Activated T-cell treated with anti-CD3 and anti-CD28 coated beads, Interleukin-2, amount 50 U/mL, for 48 hours (primary cell): ENCODE measurements around the gene SLC6A7.

Experiments
- DNase-seq, 2 experiments: peaks; one replicate each; pipeline ENCODE4 v3.0.0-alpha.2; 2020

Gene SLC6A7

GRCh38 chr5:150189728-150190502, at the start of gene SLC6A7:
Gene SLC6A7 (plus strand): TSS chr5:150190062. CDS start chr5:150190328, 266 bp downstream.
- DNase-seq = no peak

GRCh38 chr5:150140830-150141229, 49.0 kb upstream of the SLC6A7 start:
- DNase-seq = no peak

- DNase-seq = no peak
Observed at GRCh38 chr5:150141544-150142184, 48.2 kb upstream of the SLC6A7 start.

GRCh38 chr5:150142185-150142958, 47.5 kb upstream of the SLC6A7 start:
- DNase-seq = no peak

- no peak for DNase-seq
Observed at GRCh38 chr5:150142959-150143349, 46.9 kb upstream of the SLC6A7 start.

GRCh38 chr5:150143350-150144245, 46.3 kb upstream of the SLC6A7 start:
- no peak for DNase-seq

GRCh38 chr5:150144246-150144801, 45.5 kb upstream of the SLC6A7 start:
- DNase-seq = no peak

- DNase-seq = no peak
Observed at GRCh38 chr5:150144879-150145278, 45.0 kb upstream of the SLC6A7 start.

- DNase-seq = no peak
Observed at GRCh38 chr5:150146235-150146634, 43.6 kb upstream of the SLC6A7 start.

- DNase-seq = no peak
Observed at GRCh38 chr5:150146862-150147601, 42.8 kb upstream of the SLC6A7 start.

- DNase-seq = no peak
Observed at GRCh38 chr5:150147670-150148069, 42.2 kb upstream of the SLC6A7 start.

GRCh38 chr5:150148117-150148927, 41.5 kb upstream of the SLC6A7 start:
- no peak for DNase-seq

GRCh38 chr5:150149618-150150017, 40.2 kb upstream of the SLC6A7 start:
- DNase-seq = no peak

GRCh38 chr5:150152636-150153462, 37.0 kb upstream of the SLC6A7 start:
- no peak for DNase-seq

GRCh38 chr5:150153483-150153882, 36.4 kb upstream of the SLC6A7 start:
- DNase-seq = no peak

GRCh38 chr5:150153957-150154617, 35.8 kb upstream of the SLC6A7 start:
- no peak for DNase-seq

GRCh38 chr5:150154618-150155128, 35.2 kb upstream of the SLC6A7 start:
- no peak for DNase-seq

GRCh38 chr5:150155258-150156026, 34.4 kb upstream of the SLC6A7 start, which contains the start of gene PDGFRB:
Gene PDGFRB (minus strand): TSS chr5:150155845. CDS start chr5:150137047, 18,798 bp downstream.
- DNase-seq = peak; percentile 48 to 55
